ENCODE results near the gene SSBP3.

GRCh38 chr1:54332781-54333585 is 73.2 kb downstream of the SSBP3 start:
- TF ChIP-seq POLR2A (IDR thresholded peaks at IDR 0.05) (no peak), CTCF (IDR thresholded peaks at IDR 0.05) (no peak), POLR2AphosphoS5 (IDR thresholded peaks at IDR 0.05; ENCODE audit: insufficient read depth in 1 of 2, low read depth in 1 of 2) (no peak)
